GM19452 (cell line): ENCODE measurements around the gene THRAP3.

Experiments used
- ATAC-seq: cut with Tn5 transposase; IDR thresholded peaks from one replicate; pipeline ENCODE4 v1.9.1; 2021; ENCODE audit not compliant: unreplicated experiment

The THRAP3 gene

GRCh38 chr1:36286802-36287201, 62.6 kb downstream of the THRAP3 start:
- ATAC-seq, result no peak

- ATAC-seq, result no peak
Measured at GRCh38 chr1:36287595-36287994, 63.4 kb downstream of the THRAP3 start.

GRCh38 chr1:36295390-36295789, 71.1 kb downstream of the THRAP3 start:
- no peak for ATAC-seq

GRCh38 chr1:36297062-36297461, 72.8 kb downstream of the THRAP3 start:
- ATAC-seq, result no peak

DNA sequence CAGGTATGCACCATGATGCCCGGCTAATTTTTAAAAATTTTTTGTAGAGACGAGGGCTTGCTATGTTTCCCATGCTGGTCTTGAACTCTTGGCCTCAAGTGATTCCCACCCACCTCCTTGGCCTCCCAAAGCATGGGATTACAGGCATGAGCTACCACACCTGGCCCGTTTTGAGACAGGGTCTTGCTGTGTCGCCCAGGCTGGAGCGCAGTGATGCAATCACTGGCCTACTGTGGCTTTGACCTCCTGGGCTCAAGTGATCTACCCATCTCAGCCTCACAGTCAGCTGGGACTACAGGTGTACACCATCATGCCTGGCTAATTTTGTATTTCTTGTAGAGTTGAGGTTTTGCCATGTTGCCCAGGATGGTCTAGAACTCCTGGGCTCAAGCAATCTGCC, 74.4 kb downstream of the THRAP3 start:
- ATAC-seq, result no peak

DNA sequence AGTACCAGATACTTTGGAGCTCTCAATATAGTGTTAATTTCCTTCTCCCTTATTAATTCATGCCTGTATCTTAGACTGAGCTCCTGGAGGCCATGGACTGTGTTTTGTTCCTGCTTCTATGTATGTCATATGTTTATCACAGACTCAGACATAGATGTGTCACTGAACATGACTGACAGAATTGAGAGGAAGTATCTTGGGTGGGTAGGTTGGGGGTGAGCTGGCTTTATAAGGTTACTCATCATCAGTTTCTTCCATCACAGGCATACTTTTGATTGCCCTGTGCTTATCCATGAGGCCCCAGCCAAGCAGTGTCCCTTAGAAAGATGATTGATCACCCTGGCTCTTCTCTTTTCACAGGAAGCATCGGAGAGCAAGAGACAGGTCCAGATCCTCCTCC, 76.3 kb downstream of the THRAP3 start:
- ATAC-seq, result no peak

- no peak for ATAC-seq
Measured at GRCh38 chr1:36301220-36301619, 77.0 kb downstream of the THRAP3 start.

DNA sequence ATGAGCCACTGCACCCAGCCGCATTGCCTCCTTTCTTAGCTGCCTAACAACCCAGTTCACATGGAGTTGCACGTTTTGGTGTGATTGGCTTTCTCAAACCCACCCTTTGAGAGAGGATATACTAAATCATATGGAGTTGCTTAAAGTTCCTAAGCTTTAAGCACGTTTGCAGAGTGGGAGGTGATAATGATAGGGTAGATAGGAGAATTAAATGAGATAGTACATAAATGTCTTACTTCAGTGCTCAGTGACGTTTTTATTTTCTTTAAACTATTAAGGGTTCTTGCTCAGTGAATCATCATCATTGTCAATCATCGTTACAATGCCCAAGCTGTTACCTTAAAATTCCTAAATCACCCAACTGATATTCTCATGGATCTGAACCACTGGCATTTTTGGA, 79.0 kb downstream of the THRAP3 start:
- ATAC-seq, result no peak

DNA sequence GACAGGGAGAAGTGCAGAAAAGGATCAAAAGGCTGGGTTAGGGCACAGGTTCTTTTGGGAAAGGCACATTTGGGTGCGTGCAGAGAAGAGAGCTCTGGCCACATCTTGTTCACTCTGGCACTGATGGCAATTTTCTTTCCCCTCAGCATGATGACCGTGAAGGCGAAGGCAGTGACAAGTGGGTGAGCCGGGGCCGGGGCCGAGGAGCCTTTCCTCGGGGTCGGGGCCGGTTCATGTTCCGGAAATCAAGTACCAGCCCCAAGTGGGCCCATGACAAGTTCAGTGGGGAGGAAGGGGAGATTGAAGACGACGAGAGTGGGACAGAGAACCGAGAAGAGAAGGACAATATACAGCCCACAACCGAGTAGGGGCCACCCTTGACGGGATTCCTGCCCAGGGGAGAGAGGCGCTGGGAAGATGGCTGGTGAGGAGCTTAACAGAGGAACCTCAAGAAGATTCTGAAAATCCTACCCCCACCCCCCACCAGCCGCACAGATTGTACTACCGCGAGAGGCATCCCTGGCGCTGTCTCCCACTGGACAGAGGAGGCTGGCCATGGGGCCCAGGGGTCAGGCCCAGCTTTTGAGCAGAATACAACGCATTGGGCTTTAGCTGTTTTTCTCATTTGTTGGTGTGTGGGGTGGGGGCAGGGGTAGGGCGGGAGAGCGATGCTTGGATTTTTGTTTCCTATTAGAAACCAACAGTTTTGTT, 79.6 kb downstream of the THRAP3 start:
- no peak for ATAC-seq

DNA sequence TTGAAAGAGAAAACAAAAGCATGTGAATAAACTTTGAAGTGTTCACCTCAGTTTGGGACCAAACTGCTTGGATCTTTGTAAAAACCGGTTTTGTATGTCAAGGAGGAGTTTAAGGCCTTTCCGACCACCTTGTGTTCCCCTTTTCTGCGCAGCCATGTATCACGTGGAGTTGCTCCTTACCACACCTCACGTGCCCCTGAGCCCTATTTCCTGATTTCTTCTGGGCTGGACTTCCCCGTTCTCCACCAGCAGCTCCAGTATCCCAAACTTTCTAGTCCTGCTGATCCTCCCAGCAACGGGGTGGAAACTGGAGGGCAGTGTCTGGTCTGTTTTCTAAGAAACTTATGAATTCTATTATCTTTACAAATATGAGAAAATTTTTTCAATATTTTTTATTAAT, 80.3 kb downstream of the THRAP3 start:
- ATAC-seq, result no peak

GRCh38 chr1:36304970-36305914, 81.0 kb downstream of the THRAP3 start:
- ATAC-seq, result no peak

DNA sequence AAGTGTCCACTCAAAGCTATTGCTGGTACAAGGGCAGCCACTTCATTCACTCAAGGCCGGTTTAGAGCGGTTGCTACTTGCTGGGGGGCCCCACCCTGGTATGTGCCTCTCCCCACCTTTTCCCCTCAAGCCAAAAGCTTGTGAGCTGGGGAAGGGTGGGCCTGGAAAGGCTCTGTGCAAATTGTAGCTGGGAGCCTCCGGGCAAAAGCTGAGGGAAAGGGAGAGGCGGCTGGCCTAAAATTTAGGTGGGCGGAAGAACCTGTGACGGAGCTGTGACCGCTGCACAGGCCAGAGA, 81.6 kb downstream of the THRAP3 start:
- ATAC-seq, result no peak

- peak; percentile 42 for ATAC-seq
Measured at GRCh38 chr1:36306210-36306901, 82.1 kb downstream of the THRAP3 start, which contains the start of gene SH3D21. SH3D21 (plus strand) TSS chr1:36306368; CDS start chr1:36306421, 53 bp downstream.

GRCh38 chr1:36306902-36307456, 82.7 kb downstream of the THRAP3 start:
- peak; percentile 97 for ATAC-seq

DNA sequence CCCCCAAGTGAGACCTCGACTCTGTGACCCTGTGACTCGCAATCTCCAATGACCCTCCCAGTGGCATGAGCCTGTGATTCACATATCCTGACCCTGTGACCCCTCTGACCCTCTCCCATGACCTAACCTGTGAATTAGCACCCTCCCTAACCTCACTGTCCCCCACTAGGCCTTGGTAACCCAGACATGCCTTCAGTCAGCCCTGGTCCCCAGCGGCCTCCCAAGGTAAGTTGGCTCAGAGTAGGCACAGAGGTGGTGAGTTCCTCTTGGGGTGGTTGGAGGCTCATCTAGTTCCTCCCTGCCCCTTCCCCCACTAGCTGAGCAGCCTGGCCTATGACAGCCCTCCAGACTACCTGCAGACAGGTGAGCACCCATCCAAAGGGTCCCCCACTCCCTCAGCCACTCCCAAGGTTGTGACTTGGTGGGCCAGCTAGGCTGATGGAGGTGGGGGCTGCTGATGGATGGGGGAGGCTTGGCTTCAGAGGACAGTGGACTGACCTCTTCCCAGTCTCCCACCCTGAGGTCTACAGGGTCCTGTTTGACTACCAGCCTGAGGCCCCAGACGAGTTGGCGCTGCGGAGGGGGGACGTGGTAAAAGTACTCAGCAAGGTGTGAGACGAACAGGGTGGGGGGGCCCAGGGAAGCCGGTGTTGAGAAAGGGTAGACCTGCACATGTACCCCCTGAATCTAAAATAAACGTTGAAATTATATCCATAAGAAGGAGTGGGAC, 83.5 kb downstream of the THRAP3 start:
- no peak for ATAC-seq

- no peak for ATAC-seq
Measured at GRCh38 chr1:36309397-36309796, 85.2 kb downstream of the THRAP3 start.

GRCh38 chr1:36320291-36320761, 96.1 kb downstream of the THRAP3 start:
- ATAC-seq, result no peak

DNA sequence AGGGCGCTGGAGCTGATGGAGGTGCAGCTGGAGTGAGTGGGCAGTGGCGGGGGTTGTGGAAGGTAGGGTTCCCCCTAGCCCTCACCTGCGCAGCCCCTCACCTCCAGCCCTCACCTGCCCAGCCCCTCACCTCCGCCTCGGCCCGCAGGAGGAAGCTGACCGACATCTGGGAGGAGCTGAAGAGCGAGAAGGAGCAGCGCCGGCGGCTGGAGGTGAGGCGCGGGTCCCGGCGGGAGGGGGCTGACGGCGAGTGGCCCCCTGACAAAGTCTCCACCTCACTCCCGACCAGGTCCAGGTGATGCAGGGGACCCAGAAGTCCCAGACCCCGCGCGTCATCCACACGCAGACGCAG, 96.5 kb downstream of the THRAP3 start:
- no peak for ATAC-seq

DNA sequence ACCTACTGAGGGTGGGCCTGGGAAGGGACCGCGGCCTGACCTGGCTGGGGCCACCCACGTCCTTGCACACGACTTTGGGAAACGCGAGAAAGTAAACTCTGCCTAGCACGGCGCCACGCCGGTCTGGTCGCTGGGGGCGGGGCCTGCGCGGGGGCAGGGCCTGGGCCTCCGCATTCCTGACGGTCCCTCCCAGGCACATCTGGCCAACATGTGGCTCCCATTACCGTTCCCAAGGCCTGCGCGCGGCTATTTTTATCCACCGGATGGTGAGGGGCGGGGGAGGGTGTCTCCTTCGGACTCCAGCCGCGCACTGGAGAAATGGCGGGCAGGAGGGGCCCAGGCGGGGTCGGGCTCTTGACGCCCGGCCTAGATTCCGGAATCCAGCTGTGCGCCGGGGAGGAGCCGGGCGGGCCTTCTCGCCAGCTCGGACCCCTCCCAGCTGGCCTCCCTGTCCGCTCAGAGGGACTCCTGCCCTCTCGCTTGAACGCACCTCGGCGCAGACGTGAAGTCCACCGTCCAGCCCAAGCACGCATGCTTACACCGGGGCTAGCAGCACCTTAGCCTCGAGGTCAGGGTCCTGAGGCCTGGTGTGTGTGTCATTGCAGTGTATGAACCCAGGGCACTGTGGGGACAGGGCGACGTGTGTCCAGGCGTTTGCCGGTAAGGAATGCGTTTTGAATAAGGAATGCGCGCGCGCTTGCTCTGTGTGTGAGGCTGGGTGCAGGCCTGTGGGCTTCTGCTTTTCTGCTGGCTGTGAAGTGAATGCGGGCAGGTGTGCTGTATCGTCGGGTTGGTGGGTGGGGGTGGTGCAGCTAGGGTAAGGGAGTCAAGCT, 97.1 kb downstream of the THRAP3 start:
- ATAC-seq, result no peak
